Cardiac fibroblast (primary cell): ENCODE data around the gene FAM131A.
A peak's percentile ranks its signal among the peaks of the same experiment; 100 is the strongest.

Experiments used
- DNase-seq, 2 donors: peaks; one replicate each; pipeline versions ENCODE4 v3.0.0 to v3.0.0-alpha.2; 2010; ENCODE audit warnings: low read depth in 2 of 2
- H3K4me3 ChIP-seq, 2 donors: replicated peaks in 1 of 2; 1 replicate in 1 of 2; 2 replicates in 1 of 2; pipeline ENCODE4 v1.5.1; 2011; ENCODE audit warnings: low read depth in 2 of 2, low read length in 2 of 2, mild to moderate bottlenecking in 2 of 2, moderate library complexity in 1 of 2
- TF ChIP-seq, protein P1 (sequence below): IDR thresholded peaks from one replicate; pipeline ENCODE4 v1.5.1; 2011; ENCODE audit warnings: low read depth, mild to moderate bottlenecking, low read length, inconsistent platforms

Gene FAM131A

GRCh38 chr3:184345317-184346144, 8.1 kb downstream of the FAM131A start:
- H3K4me3 ChIP-seq: no peak overlapping the region
- TF ChIP-seq, protein P1, sequence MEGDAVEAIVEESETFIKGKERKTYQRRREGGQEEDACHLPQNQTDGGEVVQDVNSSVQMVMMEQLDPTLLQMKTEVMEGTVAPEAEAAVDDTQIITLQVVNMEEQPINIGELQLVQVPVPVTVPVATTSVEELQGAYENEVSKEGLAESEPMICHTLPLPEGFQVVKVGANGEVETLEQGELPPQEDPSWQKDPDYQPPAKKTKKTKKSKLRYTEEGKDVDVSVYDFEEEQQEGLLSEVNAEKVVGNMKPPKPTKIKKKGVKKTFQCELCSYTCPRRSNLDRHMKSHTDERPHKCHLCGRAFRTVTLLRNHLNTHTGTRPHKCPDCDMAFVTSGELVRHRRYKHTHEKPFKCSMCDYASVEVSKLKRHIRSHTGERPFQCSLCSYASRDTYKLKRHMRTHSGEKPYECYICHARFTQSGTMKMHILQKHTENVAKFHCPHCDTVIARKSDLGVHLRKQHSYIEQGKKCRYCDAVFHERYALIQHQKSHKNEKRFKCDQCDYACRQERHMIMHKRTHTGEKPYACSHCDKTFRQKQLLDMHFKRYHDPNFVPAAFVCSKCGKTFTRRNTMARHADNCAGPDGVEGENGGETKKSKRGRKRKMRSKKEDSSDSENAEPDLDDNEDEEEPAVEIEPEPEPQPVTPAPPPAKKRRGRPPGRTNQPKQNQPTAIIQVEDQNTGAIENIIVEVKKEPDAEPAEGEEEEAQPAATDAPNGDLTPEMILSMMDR: peak; percentile 60
- DNase-seq: peak; percentile 67 to 70

GRCh38 chr3:184346480-184347190, 9.2 kb downstream of the FAM131A start:
- no peak overlapping the region for H3K4me3 ChIP-seq
- TF ChIP-seq, protein P1: no peak
- no peak for DNase-seq

DNA sequence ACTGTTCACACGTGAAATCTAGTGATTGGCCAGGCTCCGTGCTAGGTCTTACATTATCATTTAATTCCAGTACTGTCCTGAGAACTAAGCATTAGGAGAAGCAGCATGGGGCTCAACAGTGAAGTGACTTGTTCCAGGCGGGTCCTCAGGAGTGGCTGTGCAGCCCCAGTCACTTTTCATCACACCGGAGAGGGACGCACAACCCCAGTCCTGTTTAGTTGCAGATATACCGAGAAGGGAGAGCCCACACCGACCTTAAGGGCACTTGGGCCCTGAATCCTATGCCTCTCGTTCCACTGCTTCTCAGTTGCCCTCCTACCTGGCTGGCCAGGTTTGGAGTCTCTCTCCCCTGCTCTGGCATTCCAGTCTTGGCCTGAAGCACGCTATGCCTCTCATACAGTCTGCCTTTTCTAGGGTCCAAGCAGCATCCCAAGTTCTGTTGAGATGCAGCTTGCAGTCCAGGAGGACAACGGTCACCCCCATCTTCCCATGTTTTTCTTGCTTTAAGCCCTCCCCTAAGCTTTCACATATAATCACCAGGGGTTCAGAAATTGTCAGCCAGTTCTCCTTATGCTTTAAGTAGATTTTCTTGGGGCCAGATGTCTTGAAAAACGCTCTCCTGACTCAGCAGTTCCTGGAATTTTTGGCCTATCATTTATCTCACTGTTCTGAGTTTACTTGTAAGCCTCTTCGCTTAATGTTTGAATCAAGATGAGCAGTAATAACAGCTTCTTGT, 10.1 kb downstream of the FAM131A start:
- H3K4me3 ChIP-seq: no peak overlapping the region
- TF ChIP-seq, protein P1: no peak
- DNase-seq: peak in 1 of 2 donors; percentile 63

DNA sequence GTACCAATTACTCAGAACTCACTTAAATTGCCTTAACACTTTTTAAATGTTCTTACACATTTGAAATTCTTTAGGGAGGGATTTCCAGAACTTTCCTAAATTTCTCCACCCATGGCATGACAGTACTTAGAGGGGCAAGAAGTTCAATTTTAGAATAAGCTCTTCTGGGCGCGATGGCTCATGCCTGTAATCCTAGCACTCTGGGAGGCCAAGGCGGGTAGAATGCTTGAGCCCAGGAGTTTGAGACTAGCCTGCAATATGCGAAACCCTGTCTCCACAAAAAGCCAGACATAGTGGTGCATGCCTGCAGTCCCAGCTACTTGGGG, 10.6 kb downstream of the FAM131A start:
- H3K4me3 ChIP-seq: no peak overlapping the region
- TF ChIP-seq, protein P1: no peak
- no peak for DNase-seq

GRCh38 chr3:184349563-184350470, 12.4 kb downstream of the FAM131A start:
- H3K4me3 ChIP-seq: no peak overlapping the region
- DNase-seq: no peak
- TF ChIP-seq, protein P1: no peak

GRCh38 chr3:184350618-184351017, 13.2 kb downstream of the FAM131A start:
- no peak overlapping the region for H3K4me3 ChIP-seq
- DNase-seq: no peak
- TF ChIP-seq, protein P1: no peak
